ENCODE results near the gene LHPP. TPM values are rescaled to one million over a fixed set of nuclear protein-coding genes. Genes with fewer than 3 reads are reported as not detected.

LHPP gene
- total and polyA plus RNA-seq, 10 donors: 16.8 to 36.8 (median 23.5) TPM

DNA sequence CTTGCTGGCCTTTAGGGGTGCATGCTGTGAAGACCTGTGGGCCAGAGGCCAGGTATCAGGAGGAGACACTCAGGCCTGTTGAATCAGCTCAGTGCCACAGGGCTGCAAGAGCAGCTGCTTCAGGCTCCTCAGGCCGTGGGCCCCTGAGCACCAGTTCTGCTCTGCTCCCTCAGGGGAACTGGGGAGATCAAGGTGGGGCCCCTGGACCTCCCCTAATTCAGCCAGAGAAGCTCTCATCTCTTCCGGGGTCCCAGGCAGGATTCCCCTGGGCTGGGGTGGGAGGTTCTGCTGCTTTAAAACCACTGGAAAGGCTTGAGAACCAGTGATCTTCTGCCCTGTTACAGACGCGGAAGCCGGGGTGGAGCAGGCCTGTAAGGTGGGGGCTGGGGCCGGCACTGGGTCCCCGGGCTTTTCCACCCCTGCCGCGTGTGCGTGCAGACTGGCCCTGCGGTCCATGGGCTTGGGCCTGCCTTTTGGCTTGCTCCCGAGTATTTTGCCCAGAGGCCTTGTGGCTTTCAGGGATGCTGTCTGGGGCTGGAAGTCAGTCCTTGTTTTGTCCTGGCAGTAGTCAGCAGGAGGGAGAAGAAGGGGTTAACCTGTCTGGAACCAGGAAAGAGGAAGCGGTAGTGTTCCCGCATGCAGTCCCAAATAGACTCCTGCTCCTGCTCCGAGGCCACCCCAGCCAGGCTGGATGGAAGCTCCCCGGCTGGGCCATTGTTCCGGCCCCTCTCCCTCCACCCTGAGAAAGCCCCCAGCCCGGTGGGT is 74.3 kb downstream of the LHPP start:
- no peaks in the 10 kb centered on the region for H3K27me3 ChIP-seq (replicated peaks in 1 of 7)
- 50 to 66% (median 57%) methylated on average over 15 to 18 of the region's 18 CpGs for WGBS, 5 donors
- TF ChIP-seq POLR2AphosphoS5 (IDR thresholded peaks at IDR 0.05): peak in 1 of 3 donors; percentile 17
- TF ChIP-seq POLR2A (IDR thresholded peaks at IDR 0.05): no peak
- H3K36me3 ChIP-seq: no peaks in the 10 kb centered on the region
- H3K4me3 ChIP-seq: no peak overlapping the region
- peaks cover 5 to 84% (median 58%) of the 10 kb centered on the region in 6 donors for H3K4me1 ChIP-seq
- peak overlapping the region in 6 of 8 donors; percentile 42 to 87 (median 69) for H3K27ac ChIP-seq
- intact Hi-C loops (cut with DNase I; ENCODE audit: low total_unique reads): no loop called here
- DNase-seq: no peak
- H3K9me3 ChIP-seq: no peaks in the 10 kb centered on the region

GRCh38 chr10:124536496-124537050 is 75.0 kb downstream of the LHPP start:
- no peaks in the 10 kb centered on the region for H3K9me3 ChIP-seq
- WGBS, 5 donors: 84 to 86% (median 85%) methylated on average over 5 of the region's 5 CpGs
- H3K4me3 ChIP-seq: no peak overlapping the region
- no peak for DNase-seq
- intact Hi-C loops (cut with DNase I; ENCODE audit: low total_unique reads): no loop called here
- TF ChIP-seq POLR2AphosphoS5 (IDR thresholded peaks at IDR 0.05): no peak
- TF ChIP-seq POLR2A (IDR thresholded peaks at IDR 0.05): no peak
- TF ChIP-seq, protein P1, sequence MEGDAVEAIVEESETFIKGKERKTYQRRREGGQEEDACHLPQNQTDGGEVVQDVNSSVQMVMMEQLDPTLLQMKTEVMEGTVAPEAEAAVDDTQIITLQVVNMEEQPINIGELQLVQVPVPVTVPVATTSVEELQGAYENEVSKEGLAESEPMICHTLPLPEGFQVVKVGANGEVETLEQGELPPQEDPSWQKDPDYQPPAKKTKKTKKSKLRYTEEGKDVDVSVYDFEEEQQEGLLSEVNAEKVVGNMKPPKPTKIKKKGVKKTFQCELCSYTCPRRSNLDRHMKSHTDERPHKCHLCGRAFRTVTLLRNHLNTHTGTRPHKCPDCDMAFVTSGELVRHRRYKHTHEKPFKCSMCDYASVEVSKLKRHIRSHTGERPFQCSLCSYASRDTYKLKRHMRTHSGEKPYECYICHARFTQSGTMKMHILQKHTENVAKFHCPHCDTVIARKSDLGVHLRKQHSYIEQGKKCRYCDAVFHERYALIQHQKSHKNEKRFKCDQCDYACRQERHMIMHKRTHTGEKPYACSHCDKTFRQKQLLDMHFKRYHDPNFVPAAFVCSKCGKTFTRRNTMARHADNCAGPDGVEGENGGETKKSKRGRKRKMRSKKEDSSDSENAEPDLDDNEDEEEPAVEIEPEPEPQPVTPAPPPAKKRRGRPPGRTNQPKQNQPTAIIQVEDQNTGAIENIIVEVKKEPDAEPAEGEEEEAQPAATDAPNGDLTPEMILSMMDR (IDR thresholded peaks at IDR 0.05 in 8 of 11, conservative IDR thresholded peaks at IDR 0.05 in 3 of 11): no peak
- no peaks in the 10 kb centered on the region for H3K27me3 ChIP-seq (replicated peaks in 1 of 7)
- peaks cover 5 to 89% (median 61%) of the 10 kb centered on the region in 6 donors for H3K4me1 ChIP-seq
- H3K36me3 ChIP-seq: no peaks in the 10 kb centered on the region
- H3K27ac ChIP-seq: peak overlapping the region in 5 of 8 donors; percentile 42 to 87 (median 72)

GRCh38 chr10:124537166-124537725 is 75.6 kb downstream of the LHPP start:
- Histone ChIP-seq H3K4me3 (no peak overlapping the region), H3K9me3 (no peaks in the 10 kb centered on the region), H3K36me3 (no peaks in the 10 kb centered on the region), H3K4me1 (peaks cover 5 to 95% (median 62%) of the 10 kb centered on the region in 6 donors), H3K27ac (peak overlapping the region in 2 of 8 donors; percentile 66 to 87), H3K27me3 (replicated peaks in 1 of 7) (no peaks in the 10 kb centered on the region)
- DNase-seq: no peak
- intact Hi-C loops (cut with DNase I; ENCODE audit: low total_unique reads): no loop called here
- WGBS, 5 donors: 89 to 97% (median 96%) methylated on average over 15 to 18 of the region's 18 CpGs
- TF ChIP-seq, protein P1 (IDR thresholded peaks at IDR 0.05 in 8 of 11, conservative IDR thresholded peaks at IDR 0.05 in 3 of 11): no peak
- TF ChIP-seq POLR2AphosphoS5 (IDR thresholded peaks at IDR 0.05) (no peak), POLR2A (IDR thresholded peaks at IDR 0.05) (no peak)

- Histone ChIP-seq H3K27ac (peak overlapping the region in 2 of 8 donors; percentile 66 to 87), H3K4me1 (peaks cover 5 to 99% (median 62%) of the 10 kb centered on the region in 6 donors), H3K36me3 (no peaks in the 10 kb centered on the region), H3K27me3 (replicated peaks in 1 of 7) (no peaks in the 10 kb centered on the region), H3K4me3 (no peak overlapping the region), H3K9me3 (no peaks in the 10 kb centered on the region)
- 79 to 98% (median 84%) methylated on average over 7 to 13 of the region's 13 CpGs; no CpG with 5 or more reads in 1 of the 5 donors for WGBS, 5 donors
- intact Hi-C loops (cut with DNase I; ENCODE audit: low total_unique reads): no loop called here
- no peak for DNase-seq
- TF ChIP-seq POLR2A (IDR thresholded peaks at IDR 0.05): no peak
- TF ChIP-seq, protein P1 (IDR thresholded peaks at IDR 0.05 in 8 of 11, conservative IDR thresholded peaks at IDR 0.05 in 3 of 11): no peak
- TF ChIP-seq POLR2AphosphoS5 (IDR thresholded peaks at IDR 0.05): no peak
Measured at GRCh38 chr10:124537891-124538290, 76.3 kb downstream of the LHPP start.

All from spleen (tissue), 11 donors.